Measurements from ENCODE around the gene HSD17B2.

Gene HSD17B2

GRCh38 chr16:82051656-82052055, 16.6 kb downstream of the HSD17B2 start:
- no peak overlapping the region for H3K4me3 ChIP-seq (replicated peaks; ENCODE audit: low read depth, low read length)
- DNase-seq (ENCODE audit: extremely low read depth, low read depth), result no peak
- TF ChIP-seq, protein P1, sequence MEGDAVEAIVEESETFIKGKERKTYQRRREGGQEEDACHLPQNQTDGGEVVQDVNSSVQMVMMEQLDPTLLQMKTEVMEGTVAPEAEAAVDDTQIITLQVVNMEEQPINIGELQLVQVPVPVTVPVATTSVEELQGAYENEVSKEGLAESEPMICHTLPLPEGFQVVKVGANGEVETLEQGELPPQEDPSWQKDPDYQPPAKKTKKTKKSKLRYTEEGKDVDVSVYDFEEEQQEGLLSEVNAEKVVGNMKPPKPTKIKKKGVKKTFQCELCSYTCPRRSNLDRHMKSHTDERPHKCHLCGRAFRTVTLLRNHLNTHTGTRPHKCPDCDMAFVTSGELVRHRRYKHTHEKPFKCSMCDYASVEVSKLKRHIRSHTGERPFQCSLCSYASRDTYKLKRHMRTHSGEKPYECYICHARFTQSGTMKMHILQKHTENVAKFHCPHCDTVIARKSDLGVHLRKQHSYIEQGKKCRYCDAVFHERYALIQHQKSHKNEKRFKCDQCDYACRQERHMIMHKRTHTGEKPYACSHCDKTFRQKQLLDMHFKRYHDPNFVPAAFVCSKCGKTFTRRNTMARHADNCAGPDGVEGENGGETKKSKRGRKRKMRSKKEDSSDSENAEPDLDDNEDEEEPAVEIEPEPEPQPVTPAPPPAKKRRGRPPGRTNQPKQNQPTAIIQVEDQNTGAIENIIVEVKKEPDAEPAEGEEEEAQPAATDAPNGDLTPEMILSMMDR (IDR thresholded peaks at IDR 0.05; ENCODE audit: low read depth, low read length, missing control alignments), result no peak

GRCh38 chr16:82055117-82055516, 20.1 kb downstream of the HSD17B2 start:
- TF ChIP-seq, protein P1 (IDR thresholded peaks at IDR 0.05; ENCODE audit: low read depth, low read length, missing control alignments), result no peak
- DNase-seq (ENCODE audit: extremely low read depth, low read depth), result no peak
- no peak overlapping the region for H3K4me3 ChIP-seq (replicated peaks; ENCODE audit: low read depth, low read length)

DNA sequence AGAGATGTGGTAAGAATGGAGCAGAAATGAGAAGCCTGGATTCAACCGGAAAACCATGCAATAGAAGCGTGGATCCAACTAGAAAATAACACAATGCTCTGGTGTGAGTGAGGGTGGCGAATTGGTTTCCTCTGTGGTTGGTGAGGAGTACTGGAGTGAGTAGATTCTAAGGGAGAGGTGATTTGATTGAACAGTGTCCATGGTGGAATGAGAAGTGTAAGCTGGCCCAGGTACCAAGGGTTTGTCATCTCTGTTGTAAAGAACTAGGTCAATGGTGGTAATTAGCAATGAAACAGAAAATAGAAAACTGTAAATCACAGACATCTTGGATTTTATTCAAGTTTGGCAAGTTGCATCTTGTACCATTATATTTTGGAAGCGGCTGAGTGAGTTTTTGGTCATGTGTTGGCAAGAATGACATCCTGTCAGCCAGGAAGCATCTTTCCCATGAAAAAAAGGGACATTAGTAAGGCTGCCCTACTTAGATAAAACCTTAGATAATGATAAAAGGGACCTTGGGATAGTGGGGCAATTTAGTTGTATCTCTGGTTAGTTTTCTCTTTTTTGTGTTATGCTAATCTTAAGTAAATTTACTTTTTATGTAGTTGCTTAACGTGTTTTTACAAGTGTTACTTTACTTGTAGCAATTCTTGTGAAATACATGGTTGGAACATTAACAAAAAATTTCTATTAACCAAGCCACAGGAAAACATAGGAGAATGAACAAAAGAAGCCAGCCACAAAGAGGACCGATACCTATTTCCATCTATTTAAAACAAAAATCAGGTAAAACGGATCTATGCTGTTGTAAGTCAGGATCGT, 20.9 kb downstream of the HSD17B2 start:
- DNase-seq (ENCODE audit: extremely low read depth, low read depth), result no peak
- TF ChIP-seq, protein P1 (IDR thresholded peaks at IDR 0.05; ENCODE audit: low read depth, low read length, missing control alignments), result no peak
- no peak overlapping the region for H3K4me3 ChIP-seq (replicated peaks; ENCODE audit: low read depth, low read length)

GRCh38 chr16:82056550-82056896, 21.5 kb downstream of the HSD17B2 start:
- H3K4me3 ChIP-seq (replicated peaks; ENCODE audit: low read depth, low read length), result no peak overlapping the region
- no peak for DNase-seq (ENCODE audit: extremely low read depth, low read depth)
- TF ChIP-seq, protein P1 (IDR thresholded peaks at IDR 0.05; ENCODE audit: low read depth, low read length, missing control alignments), result no peak

GRCh38 chr16:82059161-82059982, 24.3 kb downstream of the HSD17B2 start:
- no peak overlapping the region for H3K4me3 ChIP-seq (replicated peaks; ENCODE audit: low read depth, low read length)
- TF ChIP-seq, protein P1 (IDR thresholded peaks at IDR 0.05; ENCODE audit: low read depth, low read length, missing control alignments), result no peak
- no peak for DNase-seq (ENCODE audit: extremely low read depth, low read depth)

- TF ChIP-seq, protein P1 (IDR thresholded peaks at IDR 0.05; ENCODE audit: low read depth, low read length, missing control alignments), result no peak
- no peak overlapping the region for H3K4me3 ChIP-seq (replicated peaks; ENCODE audit: low read depth, low read length)
- DNase-seq (ENCODE audit: extremely low read depth, low read depth), result no peak
Observed at GRCh38 chr16:82059983-82060421, 24.9 kb downstream of the HSD17B2 start.

Data from HFF-Myc (cell line).